Vagina (tissue), 2 donors: ENCODE results near the gene PPP2R2B. TPM values are rescaled to one million over a fixed set of nuclear protein-coding genes. Genes with fewer than 3 reads are reported as not detected.

Source experiments
- DNase-seq, 2 donors: peaks; one replicate each; pipeline ENCODE4 v3.0.0-alpha.2; 2017; ENCODE audit errors: extremely low spot score in 2 of 2
- H3K27ac ChIP-seq: fragments of 200-600 bp; sonication (generic); one replicate; pipeline ENCODE4 v1.5.1; 2019
- H3K27me3 ChIP-seq: fragments of 200-600 bp; sonication (generic); one replicate; pipeline ENCODE4 v1.5.1; 2019
- H3K36me3 ChIP-seq, 2 donors: fragments of 200-600 bp; sonication (generic); one replicate each; pipeline ENCODE4 v1.5.1; 2017 to 2019
- H3K4me1 ChIP-seq: fragments of 200-600 bp; sonication (generic); one replicate; pipeline ENCODE4 v1.5.1; 2019
- H3K4me3 ChIP-seq, 2 donors: fragments of 200-600 bp; sonication (generic); 1 replicate in 1 of 2; 2 replicates in 1 of 2; pipeline ENCODE4 v1.5.1; 2016 to 2019
- H3K9me3 ChIP-seq: fragments of 200-600 bp; sonication (generic); one replicate; pipeline ENCODE4 v1.5.1; 2019
- POLR2A ChIP-seq, 2 donors: fragments of 450-650 bp; IDR thresholded peaks; one replicate each; pipeline ENCODE4 v1.6.1; 2017; ENCODE audit warnings: antibody characterized with exemption in 2 of 2, mild to moderate bottlenecking in 2 of 2, moderate library complexity in 2 of 2
- POLR2AphosphoS5 ChIP-seq, 2 donors: sonication (generic); formaldehyde crosslinking; IDR thresholded peaks; one replicate each; pipeline ENCODE4 v1.9.0; 2017; ENCODE audit warnings: antibody characterized with exemption in 2 of 2, mild to moderate bottlenecking in 2 of 2, low read depth in 1 of 2; ENCODE audit not compliant: insufficient read depth in 1 of 2
- intact Hi-C: fragments of 100-400 bp; cut with DNase I; formaldehyde crosslinking; loops from one replicate; pipeline ENCODE4 v1.15.1; 2023
- total RNA-seq: library from RNA; depleted of rRNA; stranded (reverse); fragments of >200 nt; gene quantifications from one replicate; pipeline ENCODE4 v1.2.3, GENCODE V29; 2016
- TF ChIP-seq, protein P1 (sequence below), 3 experiments: fragments of 450-650 bp in 2 of 3; fragments of 200-600 bp in 1 of 3; sonication (generic) in 1 of 3; IDR thresholded peaks; one replicate each; pipeline ENCODE4 v1.5.1; 2017 to 2019; ENCODE audit warnings: antibody characterized with exemption in 3 of 3, mild to moderate bottlenecking in 2 of 3, moderate library complexity in 2 of 3

PPP2R2B gene
- total RNA-seq, 1 donor from 2014 or later, result 6.6 TPM

DNA sequence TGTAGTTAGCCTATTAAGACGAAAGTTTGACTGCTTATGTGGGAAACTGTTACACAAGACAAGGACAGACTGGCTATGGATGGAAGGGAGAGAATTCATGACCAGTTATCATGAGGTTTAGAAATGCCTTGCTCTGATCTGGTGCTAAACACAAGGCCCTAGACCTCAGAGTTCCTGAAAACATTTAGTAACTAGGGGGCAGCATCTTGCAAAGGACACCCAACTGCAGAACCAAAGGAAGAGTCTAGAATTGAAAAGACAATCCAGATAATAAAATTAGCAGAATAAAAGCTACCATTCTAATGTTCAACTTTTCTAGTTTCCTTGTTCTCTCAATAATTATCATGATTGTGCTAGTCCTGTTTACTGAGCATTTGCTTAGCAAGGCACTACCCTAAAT lies 232.1 kb downstream of the PPP2R2B start:
- H3K4me1 ChIP-seq, result no peaks in the 10 kb centered on the region
- no peak overlapping the region for H3K27ac ChIP-seq
- H3K9me3 ChIP-seq, result no peaks in the 10 kb centered on the region
- H3K36me3 ChIP-seq, result no peaks in the 10 kb centered on the region
- TF ChIP-seq, protein P1, sequence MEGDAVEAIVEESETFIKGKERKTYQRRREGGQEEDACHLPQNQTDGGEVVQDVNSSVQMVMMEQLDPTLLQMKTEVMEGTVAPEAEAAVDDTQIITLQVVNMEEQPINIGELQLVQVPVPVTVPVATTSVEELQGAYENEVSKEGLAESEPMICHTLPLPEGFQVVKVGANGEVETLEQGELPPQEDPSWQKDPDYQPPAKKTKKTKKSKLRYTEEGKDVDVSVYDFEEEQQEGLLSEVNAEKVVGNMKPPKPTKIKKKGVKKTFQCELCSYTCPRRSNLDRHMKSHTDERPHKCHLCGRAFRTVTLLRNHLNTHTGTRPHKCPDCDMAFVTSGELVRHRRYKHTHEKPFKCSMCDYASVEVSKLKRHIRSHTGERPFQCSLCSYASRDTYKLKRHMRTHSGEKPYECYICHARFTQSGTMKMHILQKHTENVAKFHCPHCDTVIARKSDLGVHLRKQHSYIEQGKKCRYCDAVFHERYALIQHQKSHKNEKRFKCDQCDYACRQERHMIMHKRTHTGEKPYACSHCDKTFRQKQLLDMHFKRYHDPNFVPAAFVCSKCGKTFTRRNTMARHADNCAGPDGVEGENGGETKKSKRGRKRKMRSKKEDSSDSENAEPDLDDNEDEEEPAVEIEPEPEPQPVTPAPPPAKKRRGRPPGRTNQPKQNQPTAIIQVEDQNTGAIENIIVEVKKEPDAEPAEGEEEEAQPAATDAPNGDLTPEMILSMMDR (IDR thresholded peaks at IDR 0.05), result no peak
- H3K27me3 ChIP-seq, result no peaks in the 10 kb centered on the region
- no peak overlapping the region for H3K4me3 ChIP-seq
- intact Hi-C loops, result no loop called here
- no peak for DNase-seq

DNA sequence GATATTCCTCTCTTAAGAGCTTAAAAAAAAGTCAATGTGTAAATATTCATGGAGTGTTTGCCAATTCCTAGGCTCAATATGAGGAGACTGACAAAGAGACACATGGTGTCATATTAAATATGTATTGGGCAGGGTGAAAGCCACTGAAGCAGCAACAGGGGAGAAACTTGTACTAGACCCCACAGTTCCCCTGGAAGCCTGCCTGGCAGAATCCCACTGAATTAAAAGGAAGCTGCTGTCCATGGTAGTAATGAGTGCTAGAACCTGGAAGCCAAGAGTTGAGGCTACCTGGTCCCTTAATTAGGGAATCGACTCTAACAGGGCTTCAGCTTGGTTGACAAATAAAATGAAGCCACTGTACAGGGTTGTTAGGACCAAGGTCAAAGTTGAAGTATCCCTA lies 233.2 kb downstream of the PPP2R2B start:
- Histone ChIP-seq H3K9me3 (no peaks in the 10 kb centered on the region), H3K4me3 (no peak overlapping the region), H3K4me1 (no peaks in the 10 kb centered on the region), H3K36me3 (no peaks in the 10 kb centered on the region), H3K27me3 (no peaks in the 10 kb centered on the region), H3K27ac (no peak overlapping the region)
- intact Hi-C loops, result no loop called here
- TF ChIP-seq, protein P1 (IDR thresholded peaks at IDR 0.05), result no peak
- TF ChIP-seq POLR2A (IDR thresholded peaks at IDR 0.05) (no peak), POLR2AphosphoS5 (IDR thresholded peaks at IDR 0.05; ENCODE audit: insufficient read depth in 1 of 2, low read depth in 1 of 2) (no peak)
- DNase-seq, result no peak

DNA sequence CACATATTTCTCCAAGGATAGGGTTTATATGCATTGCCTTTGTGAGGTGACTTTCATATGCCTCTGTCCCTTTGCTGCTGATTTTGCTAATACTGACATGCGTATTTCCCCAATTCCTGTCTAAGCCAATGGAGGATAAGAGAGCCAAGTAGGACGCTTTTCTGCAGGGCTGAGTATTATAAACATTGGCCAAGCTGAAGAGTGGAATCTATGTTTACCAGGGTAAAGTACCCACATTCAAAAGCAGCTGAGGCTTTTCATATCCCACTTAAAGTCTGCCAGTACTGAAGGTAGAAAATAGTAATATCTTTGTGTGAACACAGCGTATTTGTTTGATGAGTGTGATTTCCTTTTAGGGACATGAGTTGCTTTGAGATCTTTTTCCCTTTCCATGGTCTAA lies 233.7 kb downstream of the PPP2R2B start:
- intact Hi-C loops, result no loop called here
- DNase-seq, result no peak
- Histone ChIP-seq H3K4me1 (no peaks in the 10 kb centered on the region), H3K9me3 (no peaks in the 10 kb centered on the region), H3K27me3 (no peaks in the 10 kb centered on the region), H3K4me3 (no peak overlapping the region), H3K27ac (no peak overlapping the region), H3K36me3 (no peaks in the 10 kb centered on the region)
- TF ChIP-seq, protein P1 (IDR thresholded peaks at IDR 0.05), result no peak
- TF ChIP-seq POLR2A (IDR thresholded peaks at IDR 0.05) (no peak), POLR2AphosphoS5 (IDR thresholded peaks at IDR 0.05; ENCODE audit: insufficient read depth in 1 of 2, low read depth in 1 of 2) (no peak)

DNA sequence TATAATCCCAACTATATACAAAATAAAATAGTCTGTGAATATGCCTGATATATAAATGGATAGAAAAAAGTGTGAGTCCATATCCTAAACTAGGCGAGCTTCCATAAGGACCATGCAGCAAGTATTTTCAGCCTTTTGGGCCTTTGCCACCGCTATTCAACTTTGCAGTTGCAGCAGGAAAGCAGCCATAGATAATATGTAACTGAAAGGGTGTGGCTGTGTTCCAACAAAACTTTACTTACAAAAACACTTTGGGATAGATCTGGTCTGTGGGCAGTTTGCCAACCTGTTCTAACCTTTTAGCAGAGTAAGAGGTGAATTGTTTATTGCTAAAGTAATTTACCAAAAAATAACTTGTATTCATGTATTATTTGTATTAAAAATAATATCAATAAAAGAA lies 234.8 kb downstream of the PPP2R2B start:
- Histone ChIP-seq H3K27ac (no peak overlapping the region), H3K4me3 (no peak overlapping the region), H3K27me3 (no peaks in the 10 kb centered on the region), H3K36me3 (no peaks in the 10 kb centered on the region), H3K4me1 (no peaks in the 10 kb centered on the region), H3K9me3 (no peaks in the 10 kb centered on the region)
- no peak for DNase-seq
- no peak for TF ChIP-seq POLR2A (IDR thresholded peaks at IDR 0.05)
- TF ChIP-seq, protein P1 (IDR thresholded peaks at IDR 0.05), result no peak
- TF ChIP-seq POLR2AphosphoS5 (IDR thresholded peaks at IDR 0.05; ENCODE audit: insufficient read depth in 1 of 2, low read depth in 1 of 2), result no peak
- intact Hi-C loops, result no loop called here

DNA sequence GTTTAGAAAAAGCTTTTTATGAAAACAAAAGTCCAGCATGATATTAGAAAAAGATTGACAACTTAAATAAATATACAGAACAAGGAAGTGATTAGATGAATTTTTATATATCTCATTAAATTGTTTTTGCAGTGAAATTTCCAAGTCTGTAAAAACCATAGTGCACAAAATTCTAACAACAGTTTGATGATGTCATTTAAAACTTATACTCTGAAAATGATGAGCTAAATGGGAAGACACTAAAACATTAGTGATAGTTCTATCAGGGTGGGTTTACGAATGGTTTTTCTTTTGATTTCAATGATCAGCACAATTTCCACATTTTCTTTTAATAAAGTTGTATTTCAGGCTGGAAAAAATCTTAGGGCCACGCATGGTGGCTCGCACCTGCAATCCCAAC lies 236.1 kb downstream of the PPP2R2B start:
- H3K9me3 ChIP-seq, result no peaks in the 10 kb centered on the region
- H3K27me3 ChIP-seq, result no peaks in the 10 kb centered on the region
- H3K27ac ChIP-seq, result no peak overlapping the region
- intact Hi-C loops, result no loop called here
- H3K4me1 ChIP-seq, result no peaks in the 10 kb centered on the region
- no peaks in the 10 kb centered on the region for H3K36me3 ChIP-seq
- no peak for DNase-seq
- no peak overlapping the region for H3K4me3 ChIP-seq
- TF ChIP-seq, protein P1 (IDR thresholded peaks at IDR 0.05), result no peak
- TF ChIP-seq POLR2AphosphoS5 (IDR thresholded peaks at IDR 0.05; ENCODE audit: insufficient read depth in 1 of 2, low read depth in 1 of 2) (no peak), POLR2A (IDR thresholded peaks at IDR 0.05) (no peak)
